H1 (cell line): ENCODE data around the gene GPRASP3. TPM values are rescaled to one million over a fixed set of nuclear protein-coding genes. Genes with fewer than 3 reads are reported as not detected.

ENCODE experiments used
- CTCF ChIA-PET: fragments of 300-600 bp; sonication (Branson Sonifier 250); formaldehyde crosslinking; loops from one replicate; lab custom pipeline; 2021; ENCODE audit not compliant: partially characterized antibody; lab: Charles Lee
- POLR2A ChIA-PET: fragments of 300-600 bp; sonication (Branson Sonifier 250); formaldehyde crosslinking; loops from one replicate; lab custom pipeline; 2021; ENCODE audit warnings: inconsistent platforms; ENCODE audit not compliant: partially characterized antibody; lab: Charles Lee
- DNase-seq, 2 experiments: peaks; one replicate each; pipeline versions ENCODE4 v3.0.0 to v3.0.0-alpha.2; 2010 to 2022; ENCODE audit warnings: low spot score in 2 of 2, low read depth in 1 of 2, mixed read lengths in 1 of 2
- FAIRE-seq: peaks from 2 replicates; lab custom pipeline; 2011; peaks lifted over from hg19 to GRCh38; lab: Jason Lieb, UNC
- H2AFZ ChIP-seq: 2 replicates; pipeline ENCODE4 v1.8.1; 2012; ENCODE audit warnings: low read length, inconsistent platforms
- H2AK5ac ChIP-seq: 2 replicates; pipeline ENCODE4 v1.6.1; 2013; ENCODE audit warnings: low read depth, low read length
- H2BK120ac ChIP-seq: replicated peaks from 2 replicates; pipeline ENCODE3; 2013; ENCODE audit warnings: low read depth, low read length, inconsistent platforms
- H2BK12ac ChIP-seq: 2 replicates; pipeline ENCODE4 v1.6.1; 2013; ENCODE audit warnings: low read depth, low read length
- H2BK15ac ChIP-seq: 2 replicates; pipeline ENCODE4 v1.6.1; 2013; ENCODE audit warnings: low read length
- H2BK20ac ChIP-seq: 2 replicates; pipeline ENCODE4 v1.6.1; 2013; ENCODE audit warnings: low read length
- H2BK5ac ChIP-seq: 2 replicates; pipeline ENCODE4 v1.6.1; 2013; ENCODE audit warnings: low read depth, low read length
- H3K14ac ChIP-seq: 2 replicates; pipeline ENCODE4 v1.6.1; 2013; ENCODE audit warnings: inconsistent platforms; ENCODE audit not compliant: insufficient read length
- H3K18ac ChIP-seq: 2 replicates; pipeline ENCODE4 v1.6.1; 2013; ENCODE audit warnings: low read length; ENCODE audit errors: extremely low read depth
- H3K23ac ChIP-seq: 2 replicates; pipeline ENCODE4 v1.6.1; 2013; ENCODE audit warnings: inconsistent platforms; ENCODE audit not compliant: insufficient read length
- H3K23me2 ChIP-seq: 2 replicates; pipeline ENCODE4 v1.6.1; 2013; ENCODE audit warnings: low read depth, low read length
- H3K27ac ChIP-seq: 2 replicates; pipeline ENCODE4 v1.6.1; 2011; ENCODE audit warnings: low read depth, low read length, inconsistent platforms
- H3K27me3 ChIP-seq, 4 experiments: replicated peaks in 1 of 4; 1 replicate in 1 of 4; 2 replicates in 3 of 4; pipeline versions ENCODE4 v1.6.1 to v1.8.1; 2011 to 2013; ENCODE audit warnings: low read length in 3 of 4, mild to moderate bottlenecking in 3 of 4, inconsistent platforms in 2 of 4, mixed read lengths in 2 of 4, moderate library complexity in 1 of 4; ENCODE audit not compliant: control insufficient read depth in 3 of 4, insufficient read depth in 3 of 4; ENCODE audit errors: extremely low read depth in 1 of 4
- H3K36me3 ChIP-seq, 4 experiments: 2 replicates each; pipeline versions ENCODE4 v1.6.1 to v1.8.1; 2011 to 2013; ENCODE audit warnings: mild to moderate bottlenecking in 4 of 4, low read length in 3 of 4, moderate library complexity in 2 of 4, control low read depth in 1 of 4, inconsistent platforms in 1 of 4; ENCODE audit not compliant: insufficient read depth in 4 of 4, control insufficient read depth in 2 of 4
- H3K4ac ChIP-seq: replicated peaks from 2 replicates; pipeline ENCODE3; 2013; ENCODE audit warnings: low read length, low read depth, mixed read lengths, inconsistent platforms; ENCODE audit not compliant: insufficient read length
- H3K4me1 ChIP-seq, 4 experiments: replicated peaks in 1 of 4; 1 replicate in 1 of 4; 2 replicates in 3 of 4; pipeline versions ENCODE4 v1.6.1 to v1.8.1; 2011 to 2013; ENCODE audit warnings: low read length in 3 of 4, inconsistent platforms in 2 of 4, mixed read lengths in 1 of 4; ENCODE audit not compliant: insufficient read depth in 4 of 4, control insufficient read depth in 3 of 4
- H3K4me2 ChIP-seq, 2 experiments: 2 replicates each; pipeline versions ENCODE4 v1.6.1 to v1.8.1; 2011 to 2013; ENCODE audit warnings: low read depth in 2 of 2, low read length in 2 of 2, control low read depth in 1 of 2, inconsistent platforms in 1 of 2, mild to moderate bottlenecking in 1 of 2; ENCODE audit not compliant: insufficient read depth in 1 of 2
- H3K4me3 ChIP-seq, 4 experiments: fragments of 200-600, 300-600 bp in 1 of 4; sonication (generic), shearing (Covaris generic), sonication (Bioruptor Twin) in 1 of 4; 2 replicates each; pipeline versions ENCODE4 v1.5.1 to v1.8.1; 2011 to 2016; ENCODE audit warnings: low read length in 4 of 4, low read depth in 3 of 4, control low read depth in 2 of 4, inconsistent platforms in 2 of 4, mild to moderate bottlenecking in 2 of 4, mixed read lengths in 1 of 4, moderate library complexity in 1 of 4; ENCODE audit not compliant: insufficient read depth in 2 of 4; ENCODE audit errors: extremely low read depth in 1 of 4
- H3K56ac ChIP-seq: replicated peaks from 2 replicates; pipeline ENCODE3; 2013; ENCODE audit warnings: low read depth, mild to moderate bottlenecking, mixed read lengths, low read length, inconsistent platforms; ENCODE audit not compliant: insufficient read length
- H3K79me1 ChIP-seq: 2 replicates; pipeline ENCODE4 v1.6.1; 2013; ENCODE audit warnings: low read depth, low read length, control low read depth
- H3K79me2 ChIP-seq, 2 experiments: 2 replicates each; pipeline versions ENCODE4 v1.6.1 to v1.8.1; 2012 to 2013; ENCODE audit warnings: low read length in 2 of 2, mild to moderate bottlenecking in 2 of 2, inconsistent platforms in 1 of 2; ENCODE audit not compliant: insufficient read depth in 2 of 2, control insufficient read depth in 1 of 2
- H3K9ac ChIP-seq, 4 experiments: replicated peaks in 1 of 4; 1 replicate in 1 of 4; 2 replicates in 3 of 4; pipeline versions ENCODE4 v1.6.1 to v1.8.1; 2011 to 2013; ENCODE audit warnings: low read depth in 3 of 4, low read length in 3 of 4, control low read depth in 2 of 4, mild to moderate bottlenecking in 2 of 4, moderate library complexity in 2 of 4, inconsistent platforms in 1 of 4; ENCODE audit errors: extremely low read depth in 1 of 4
- H3K9me3 ChIP-seq, 2 experiments: 2 replicates each; pipeline versions ENCODE4 v1.6.1 to v1.8.1; 2012 to 2013; ENCODE audit warnings: mild to moderate bottlenecking in 2 of 2, moderate library complexity in 2 of 2, control low read depth in 1 of 2, inconsistent platforms in 1 of 2, low read depth in 1 of 2, low read length in 1 of 2, mixed read lengths in 1 of 2; ENCODE audit not compliant: insufficient read depth in 2 of 2
- H4K20me1 ChIP-seq, 2 experiments: replicated peaks in 1 of 2; 2 replicates each; pipeline versions ENCODE3 to v1.8.1; 2011 to 2013; ENCODE audit warnings: inconsistent platforms in 2 of 2, low read length in 2 of 2, mild to moderate bottlenecking in 1 of 2; ENCODE audit not compliant: insufficient read depth in 2 of 2, control insufficient read depth in 1 of 2
- H4K5ac ChIP-seq: 2 replicates; pipeline ENCODE4 v1.6.1; 2013; ENCODE audit warnings: low read length, low read depth, mixed read lengths, inconsistent platforms; ENCODE audit not compliant: insufficient read length
- H4K8ac ChIP-seq: 2 replicates; pipeline ENCODE4 v1.8.0; 2013; ENCODE audit warnings: mild to moderate bottlenecking, moderate library complexity, low read length, inconsistent platforms; ENCODE audit not compliant: insufficient read depth; ENCODE audit errors: extremely low read depth
- H4K91ac ChIP-seq: replicated peaks from 2 replicates; pipeline ENCODE3; 2013; ENCODE audit warnings: low read length, mixed read lengths, inconsistent platforms; ENCODE audit not compliant: insufficient read length
- BCL11A ChIP-seq, 2 experiments: IDR thresholded peaks; one replicate each; pipeline ENCODE4 v1.6.1; 2011; ENCODE audit warnings: low read depth in 2 of 2, low read length in 2 of 2, mild to moderate bottlenecking in 2 of 2
- CTCF ChIP-seq, 3 experiments: IDR thresholded peaks; 1 replicate in 2 of 3; 2 replicates in 1 of 3; pipeline versions ENCODE4 v1.5.1 to v1.6.1; 2011; ENCODE audit warnings: low read length in 3 of 3, mild to moderate bottlenecking in 3 of 3, inconsistent platforms in 2 of 3, low read depth in 1 of 3, moderate library complexity in 1 of 3; ENCODE audit not compliant: insufficient read depth in 1 of 3; ENCODE audit errors: control extremely low read depth in 1 of 3
- RBBP5 ChIP-seq: IDR thresholded peaks from 2 replicates; pipeline ENCODE4 v1.7.1; 2012; ENCODE audit warnings: low read depth, mild to moderate bottlenecking, inconsistent platforms, low read length, moderate library complexity, borderline replicate concordance
- TAF1 ChIP-seq: IDR thresholded peaks from 2 replicates; pipeline ENCODE4 v1.6.1; 2011; ENCODE audit warnings: mild to moderate bottlenecking, low read depth, low read length
- TEAD4 ChIP-seq: IDR thresholded peaks from 2 replicates; pipeline ENCODE4 v1.6.1; 2012; ENCODE audit warnings: low read depth, low read length, inconsistent platforms, mixed read lengths
- WGBS, 2 experiments: shearing (Covaris generic) in 1 of 2; methylation state at CpG; one replicate each; pipeline versions ENCODE4 v1.1.6 to v1.1.7; 2013 to 2015; ENCODE audit warnings: low lambda C conversion rate in 2 of 2, mixed read lengths in 2 of 2, inconsistent platforms in 1 of 2, low coverage in 1 of 2, missing lambda C conversion rate in 1 of 2; ENCODE audit not compliant: insufficient replicate concordance in 2 of 2, insufficient coverage in 1 of 2, insufficient read length in 1 of 2; ENCODE audit errors: extremely low coverage in 1 of 2, missing lambda C conversion rate in 1 of 2; 5-methylcytosine and 5-hydroxymethylcytosine counted together
- polyA plus RNA-seq, 7 experiments: library from polyadenylated mRNA; depleted of rRNA in 3 of 7; stranded (reverse) in 5 of 7; unstranded in 2 of 7; fragments of >200 nt in 5 of 7; fragments of 200-250 nt in 2 of 7; gene quantifications; 1 replicate in 5 of 7; 2 replicates in 1 of 7; 4 replicates in 1 of 7; pipeline versions ENCODE4 v1.2.1 to v1.2.3, GENCODE V29; 2011 to 2013; ENCODE audit warnings: missing spikeins in 2 of 7, mixed read lengths in 2 of 7
- total RNA-seq: library from RNA; stranded (reverse); fragmentation: NEBNext Ultra II Directional; extraction: Animal tissue kit (Norgen Biotek cat#: 25700); gene quantifications from 2 replicates; pipeline ENCODE4 v1.2.1, GENCODE V29; 2021

Gene GPRASP3
- total and polyA plus RNA-seq, 2 of the 8 experiments (the other 6 are each of a cell fraction or from before 2014, with no cell fraction given) = 7.0 to 19.8 TPM

DNA sequence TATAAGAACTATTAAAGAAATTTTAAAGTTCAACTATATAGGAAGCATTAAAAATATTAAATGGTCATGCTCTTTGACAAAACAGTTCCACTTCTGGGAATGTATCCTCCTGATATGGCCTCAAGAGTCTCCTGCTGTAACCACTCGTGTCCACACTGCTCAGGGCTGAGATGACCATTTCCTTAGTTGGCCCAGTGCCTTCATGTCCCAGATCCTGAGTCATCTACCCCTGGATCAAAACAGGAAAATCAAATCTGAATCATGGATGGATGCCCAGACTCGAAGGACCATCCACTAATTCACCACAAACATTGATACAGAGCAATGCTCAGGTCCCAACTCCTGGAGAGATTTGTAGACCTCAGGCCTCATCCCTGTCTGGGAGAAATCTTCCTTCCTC is 44.7 kb downstream of the GPRASP3 start:
- Histone ChIP-seq H3K56ac (no peak overlapping the region), H3K18ac (no peak overlapping the region), H3K4me2 (no peak overlapping the region), H3K79me1 (no peaks in the 10 kb centered on the region), H4K8ac (no peak overlapping the region), H3K27ac (no peak overlapping the region), H2AK5ac (no peak overlapping the region), H3K4me1 (no peaks in the 10 kb centered on the region), H3K9ac (no peak overlapping the region), H3K4me3 (no peak overlapping the region), H3K4ac (no peak overlapping the region), H3K27me3 (no peaks in the 10 kb centered on the region), H4K20me1 (no peaks in the 10 kb centered on the region), H3K14ac (no peak overlapping the region), H3K23me2 (no peaks in the 10 kb centered on the region; the same call in 1 of the 2 replicates), H2BK12ac (no peak overlapping the region), H3K9me3 (no peaks in the 10 kb centered on the region), H2BK5ac (no peak overlapping the region), H3K79me2 (peaks cover 0 to 12% of the 10 kb centered on the region in 2 experiments; a peak in 2 of 4 replicates), H2AFZ (no peak overlapping the region), H3K23ac (no peak overlapping the region), H2BK120ac (no peak overlapping the region), H2BK20ac (no peak overlapping the region), H4K91ac (no peak overlapping the region), H4K5ac (no peak overlapping the region), H2BK15ac (no peak overlapping the region), H3K36me3 (no peaks in the 10 kb centered on the region)
- TF ChIP-seq RBBP5 (no peak), TAF1 (no peak), CTCF (IDR thresholded peaks at IDR 0.05; ENCODE audit: control extremely low read depth in 1 of 3, insufficient read depth in 1 of 3, low read depth in 1 of 3, low read length in 3 of 3) (no peak), TEAD4 (no peak), BCL11A (IDR thresholded peaks at IDR 0.05; ENCODE audit: low read depth in 2 of 2, low read length in 2 of 2) (no peak)
- DNase-seq (no peak), FAIRE-seq (no peak)
- 92% methylated on average over 1 of the region's 2 CpGs; no CpG with 5 or more reads in 1 of the 2 experiments for WGBS, 2 experiments
- CTCF ChIA-PET = no interaction called here
- POLR2A ChIA-PET = no interaction called here
